Panc1 (cell line): ENCODE data around the gene TANGO2. TPM values are rescaled to one million over a fixed set of nuclear protein-coding genes. Genes with fewer than 3 reads are reported as not detected.

ENCODE experiments used
- ATAC-seq: fragments of 200-7000 bp; cut with Tn5 transposase; 2 replicates; pipeline ENCODE4 v1.9.1; 2020; ENCODE audit warnings: mild to moderate bottlenecking, moderate library complexity
- BruUV-seq: library from RNA; stranded (reverse); fragments of 400-500 nt; replicated peaks from 2 replicates; lab custom pipeline; 2021; lab: Mats Ljungman, UMichigan
- CTCF ChIA-PET: fragments of 300-600 bp; sonication (Branson Sonifier 250); formaldehyde crosslinking; loops from one replicate; lab custom pipeline; 2022; ENCODE audit warnings: antibody characterized with exemption; lab: Charles Lee
- POLR2A ChIA-PET: fragments of 300-600 bp; sonication (Branson Sonifier 250); formaldehyde crosslinking; loops from one replicate; lab custom pipeline; 2022; ENCODE audit warnings: antibody characterized with exemption; lab: Charles Lee
- DNase-seq: peaks from one replicate; pipeline ENCODE4 v3.0.0-alpha.2; 2010; ENCODE audit warnings: low read depth, low spot score
- H3K27ac ChIP-seq: 2 replicates; pipeline ENCODE4 v1.5.1; 2011; ENCODE audit warnings: mild to moderate bottlenecking, low read length, inconsistent platforms
- H3K27me3 ChIP-seq: fragments of 200-500 bp; sonication (Bioruptor generic); 2 replicates; pipeline ENCODE4 v1.6.0; 2014; ENCODE audit warnings: low read length, inconsistent platforms; ENCODE audit not compliant: control insufficient read depth, insufficient read depth
- H3K36me3 ChIP-seq: fragments of 200-500 bp; sonication (Bioruptor generic); 2 replicates; pipeline ENCODE4 v1.5.1; 2014; ENCODE audit warnings: inconsistent platforms, mild to moderate bottlenecking, low read length, moderate library complexity; ENCODE audit not compliant: control insufficient read depth, insufficient read depth
- H3K4me1 ChIP-seq: 2 replicates; pipeline ENCODE4 v1.5.1; 2011; ENCODE audit warnings: inconsistent platforms, mild to moderate bottlenecking, low read length, moderate library complexity; ENCODE audit not compliant: control insufficient read depth, insufficient read depth
- H3K4me3 ChIP-seq, 2 experiments: 2 replicates each; pipeline ENCODE4 v1.5.1; 2011 to 2012; ENCODE audit warnings: low read depth in 2 of 2, low read length in 2 of 2, mild to moderate bottlenecking in 2 of 2, inconsistent platforms in 1 of 2, moderate library complexity in 1 of 2
- H3K9me3 ChIP-seq: fragments of 200-500 bp; sonication (Bioruptor generic); 2 replicates; pipeline ENCODE4 v1.5.1; 2014; ENCODE audit warnings: low read depth, mild to moderate bottlenecking, inconsistent platforms, low read length, moderate library complexity; ENCODE audit not compliant: control insufficient read depth, insufficient read depth
- POLR2AphosphoS5 ChIP-seq: IDR thresholded peaks from 2 replicates; pipeline ENCODE4 v1.6.1; 2012; ENCODE audit warnings: mild to moderate bottlenecking, low read depth, low read length, moderate library complexity
- SIN3A ChIP-seq: IDR thresholded peaks from 2 replicates; pipeline ENCODE4 v1.6.1; 2012; ENCODE audit warnings: low read depth, mild to moderate bottlenecking, low read length, moderate library complexity, borderline replicate concordance; ENCODE audit not compliant: insufficient read depth
- TCF7L2 ChIP-seq: IDR thresholded peaks from 2 replicates; pipeline ENCODE4 v1.6.1; 2011; ENCODE audit warnings: mild to moderate bottlenecking, low read depth, low read length, inconsistent platforms
- in situ Hi-C: cut with HindIII; loops from 2 replicates; pipeline ENCODE4 v1.10.0; 2016; ENCODE audit warnings: low sequenced_read_pairs, low pct_unique_long_range_greater_than_20kb
- intact Hi-C: fragments of 100-400 bp; cut with micrococcal nuclease; formaldehyde crosslinking; loops from one replicate; pipeline ENCODE4 v1.10.0; 2022; ENCODE audit not compliant: unreplicated experiment
- total RNA-seq: library from RNA; stranded (reverse); gene quantifications from one replicate; pipeline ENCODE4 v1.2.1, GENCODE V29; 2021; ENCODE audit not compliant: unreplicated experiment
- TF ChIP-seq, protein P1 (sequence below): fragments of 450-650 bp; IDR thresholded peaks from 2 replicates; pipeline ENCODE4 v1.5.1; 2017; ENCODE audit warnings: mild to moderate bottlenecking
- TF ChIP-seq, protein P2 (sequence below), 2 experiments: IDR thresholded peaks; 2 replicates each; pipeline ENCODE4 v1.6.1; 2011 to 2012; ENCODE audit warnings: low read depth in 2 of 2, control low read depth in 1 of 2, low read length in 1 of 2, mild to moderate bottlenecking in 1 of 2, moderate library complexity in 1 of 2; ENCODE audit not compliant: insufficient read depth in 1 of 2

TANGO2 gene
- total RNA-seq, 1 experiment from 2014 or later: 32.2 TPM

DNA sequence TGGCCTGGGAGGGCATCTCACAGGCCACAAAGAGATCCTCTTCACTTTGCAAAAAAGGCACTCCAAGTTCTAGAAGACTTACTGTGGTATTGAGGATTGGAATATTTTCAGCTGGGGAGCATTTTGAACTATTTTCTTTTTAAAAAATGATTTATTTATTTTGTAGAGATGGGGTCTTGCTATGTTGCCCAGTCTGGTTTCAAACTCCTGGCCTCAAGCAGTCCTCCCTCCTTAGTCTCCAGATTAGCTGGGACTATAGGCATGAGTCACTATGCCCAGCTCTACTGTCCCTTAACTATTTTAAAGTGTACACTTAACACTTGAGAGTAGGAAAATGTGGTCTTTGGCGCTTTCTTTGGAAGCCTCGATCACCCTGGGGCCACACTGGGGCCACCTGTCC, 34.2 kb downstream of the TANGO2 start:
- H3K27me3 ChIP-seq: no peaks in the 10 kb centered on the region
- POLR2A ChIA-PET: no interaction called here
- no peaks in the 10 kb centered on the region for H3K4me1 ChIP-seq
- in situ Hi-C loops: no loop called here
- H3K9me3 ChIP-seq: no peaks in the 10 kb centered on the region
- TF ChIP-seq, protein P1, sequence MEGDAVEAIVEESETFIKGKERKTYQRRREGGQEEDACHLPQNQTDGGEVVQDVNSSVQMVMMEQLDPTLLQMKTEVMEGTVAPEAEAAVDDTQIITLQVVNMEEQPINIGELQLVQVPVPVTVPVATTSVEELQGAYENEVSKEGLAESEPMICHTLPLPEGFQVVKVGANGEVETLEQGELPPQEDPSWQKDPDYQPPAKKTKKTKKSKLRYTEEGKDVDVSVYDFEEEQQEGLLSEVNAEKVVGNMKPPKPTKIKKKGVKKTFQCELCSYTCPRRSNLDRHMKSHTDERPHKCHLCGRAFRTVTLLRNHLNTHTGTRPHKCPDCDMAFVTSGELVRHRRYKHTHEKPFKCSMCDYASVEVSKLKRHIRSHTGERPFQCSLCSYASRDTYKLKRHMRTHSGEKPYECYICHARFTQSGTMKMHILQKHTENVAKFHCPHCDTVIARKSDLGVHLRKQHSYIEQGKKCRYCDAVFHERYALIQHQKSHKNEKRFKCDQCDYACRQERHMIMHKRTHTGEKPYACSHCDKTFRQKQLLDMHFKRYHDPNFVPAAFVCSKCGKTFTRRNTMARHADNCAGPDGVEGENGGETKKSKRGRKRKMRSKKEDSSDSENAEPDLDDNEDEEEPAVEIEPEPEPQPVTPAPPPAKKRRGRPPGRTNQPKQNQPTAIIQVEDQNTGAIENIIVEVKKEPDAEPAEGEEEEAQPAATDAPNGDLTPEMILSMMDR: no peak
- TF ChIP-seq SIN3A: no peak
- TF ChIP-seq, protein P2, sequence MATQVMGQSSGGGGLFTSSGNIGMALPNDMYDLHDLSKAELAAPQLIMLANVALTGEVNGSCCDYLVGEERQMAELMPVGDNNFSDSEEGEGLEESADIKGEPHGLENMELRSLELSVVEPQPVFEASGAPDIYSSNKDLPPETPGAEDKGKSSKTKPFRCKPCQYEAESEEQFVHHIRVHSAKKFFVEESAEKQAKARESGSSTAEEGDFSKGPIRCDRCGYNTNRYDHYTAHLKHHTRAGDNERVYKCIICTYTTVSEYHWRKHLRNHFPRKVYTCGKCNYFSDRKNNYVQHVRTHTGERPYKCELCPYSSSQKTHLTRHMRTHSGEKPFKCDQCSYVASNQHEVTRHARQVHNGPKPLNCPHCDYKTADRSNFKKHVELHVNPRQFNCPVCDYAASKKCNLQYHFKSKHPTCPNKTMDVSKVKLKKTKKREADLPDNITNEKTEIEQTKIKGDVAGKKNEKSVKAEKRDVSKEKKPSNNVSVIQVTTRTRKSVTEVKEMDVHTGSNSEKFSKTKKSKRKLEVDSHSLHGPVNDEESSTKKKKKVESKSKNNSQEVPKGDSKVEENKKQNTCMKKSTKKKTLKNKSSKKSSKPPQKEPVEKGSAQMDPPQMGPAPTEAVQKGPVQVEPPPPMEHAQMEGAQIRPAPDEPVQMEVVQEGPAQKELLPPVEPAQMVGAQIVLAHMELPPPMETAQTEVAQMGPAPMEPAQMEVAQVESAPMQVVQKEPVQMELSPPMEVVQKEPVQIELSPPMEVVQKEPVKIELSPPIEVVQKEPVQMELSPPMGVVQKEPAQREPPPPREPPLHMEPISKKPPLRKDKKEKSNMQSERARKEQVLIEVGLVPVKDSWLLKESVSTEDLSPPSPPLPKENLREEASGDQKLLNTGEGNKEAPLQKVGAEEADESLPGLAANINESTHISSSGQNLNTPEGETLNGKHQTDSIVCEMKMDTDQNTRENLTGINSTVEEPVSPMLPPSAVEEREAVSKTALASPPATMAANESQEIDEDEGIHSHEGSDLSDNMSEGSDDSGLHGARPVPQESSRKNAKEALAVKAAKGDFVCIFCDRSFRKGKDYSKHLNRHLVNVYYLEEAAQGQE (IDR thresholded peaks at IDR 0.05; ENCODE audit: insufficient read depth in 1 of 2, low read depth in 2 of 2, low read length in 1 of 2): no peak
- no peak for TF ChIP-seq TCF7L2
- TF ChIP-seq POLR2AphosphoS5: no peak
- no peak for ATAC-seq
- DNase-seq: no peak
- H3K4me3 ChIP-seq: no peak overlapping the region
- CTCF ChIA-PET: no interaction called here
- intact Hi-C loops: no loop called here
- H3K27ac ChIP-seq: no peak overlapping the region
- H3K36me3 ChIP-seq: no peaks in the 10 kb centered on the region
- BruUV-seq: no TSS peak

DNA sequence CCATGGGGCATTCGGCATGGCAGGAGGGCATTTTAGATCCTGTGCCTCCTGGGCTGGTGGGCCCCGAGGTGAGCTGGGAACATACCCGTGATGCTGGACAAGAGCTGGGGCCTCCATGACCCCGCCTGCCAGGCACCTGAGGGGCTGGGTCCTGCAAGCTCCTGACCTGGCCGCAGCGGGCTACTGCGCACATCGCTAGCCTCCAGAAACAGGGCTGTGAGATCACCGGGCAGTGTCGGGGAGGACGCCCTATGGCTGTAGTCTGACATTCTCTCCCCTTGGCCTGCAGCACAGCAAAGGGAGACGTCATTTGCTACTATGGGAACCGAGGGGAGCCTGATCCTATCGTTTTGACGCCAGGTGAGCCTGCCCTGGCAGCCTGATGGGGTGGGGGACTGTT, 34.7 kb downstream of the TANGO2 start:
- POLR2A ChIA-PET: no interaction called here
- BruUV-seq: no TSS peak
- Histone ChIP-seq H3K4me3 (no peak overlapping the region), H3K27ac (no peak overlapping the region), H3K36me3 (no peaks in the 10 kb centered on the region), H3K27me3 (no peaks in the 10 kb centered on the region), H3K4me1 (no peaks in the 10 kb centered on the region), H3K9me3 (no peaks in the 10 kb centered on the region)
- in situ Hi-C loops (no loop called here), intact Hi-C loops (no loop called here)
- CTCF ChIA-PET: no interaction called here
- DNase-seq (no peak), ATAC-seq (no peak)
- no peak for TF ChIP-seq POLR2AphosphoS5
- TF ChIP-seq, protein P1: no peak
- TF ChIP-seq SIN3A: no peak
- TF ChIP-seq TCF7L2: no peak
- TF ChIP-seq, protein P2 (IDR thresholded peaks at IDR 0.05; ENCODE audit: insufficient read depth in 1 of 2, low read depth in 2 of 2, low read length in 1 of 2): no peak
